ENCODE results near the gene MYO5B. TPM values are rescaled to one million over a fixed set of nuclear protein-coding genes. Genes with fewer than 3 reads are reported as not detected.

MYO5B gene
- total RNA-seq, 1 experiment from 2014 or later = 56.7 TPM

- Mint-ChIP-seq H3K27ac (ENCODE audit: unreplicated experiment) (no peak overlapping the region), H3K27me3 (ENCODE audit: unreplicated experiment) (no peaks in the 10 kb centered on the region), H3K9me3 (ENCODE audit: low read depth, unreplicated experiment) (peaks cover 3% of the 10 kb centered on the region), H3K36me3 (ENCODE audit: insufficient read depth, unreplicated experiment) (no peaks in the 10 kb centered on the region), H3K4me3 (ENCODE audit: low read depth, unreplicated experiment) (no peak overlapping the region), H3K4me1 (ENCODE audit: low read depth, unreplicated experiment) (peaks cover 32% of the 10 kb centered on the region)
- DNase-seq = no peak
- BruUV-seq (replicated peaks) = no TSS peak
- no peak for TF ChIP-seq CTCF (IDR thresholded peaks at IDR 0.05; ENCODE audit: unreplicated experiment)
- intact Hi-C loops (cut with micrococcal nuclease; ENCODE audit: unreplicated experiment) = no loop called here
- CTCF ChIA-PET = no interaction called here
Observed at GRCh38 chr18:50171406-50171805, 23.5 kb downstream of the MYO5B start.

DNA sequence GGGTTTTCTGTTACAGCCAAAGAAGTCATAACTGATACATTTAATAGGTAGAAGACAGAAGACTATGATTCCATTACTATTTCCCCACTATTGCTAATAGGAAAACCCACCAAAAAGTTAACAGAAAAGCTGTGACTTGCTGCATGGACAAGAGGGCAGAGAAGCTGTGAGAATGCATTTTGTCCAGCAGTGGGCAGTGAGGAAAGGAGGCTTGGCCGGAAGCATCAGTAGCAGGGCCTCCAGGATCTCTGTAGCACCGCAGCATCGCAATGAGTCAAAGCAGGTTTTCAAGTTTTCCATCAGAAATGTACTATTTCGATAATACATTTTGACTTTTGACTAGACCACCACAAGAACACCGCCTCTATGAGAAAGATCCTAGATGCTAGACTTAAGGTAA, 24.9 kb downstream of the MYO5B start:
- Mint-ChIP-seq H3K4me3 (ENCODE audit: low read depth, unreplicated experiment) (no peak overlapping the region), H3K27ac (ENCODE audit: unreplicated experiment) (no peak overlapping the region)
- TF ChIP-seq CTCF (IDR thresholded peaks at IDR 0.05; ENCODE audit: unreplicated experiment) = no peak

DNA sequence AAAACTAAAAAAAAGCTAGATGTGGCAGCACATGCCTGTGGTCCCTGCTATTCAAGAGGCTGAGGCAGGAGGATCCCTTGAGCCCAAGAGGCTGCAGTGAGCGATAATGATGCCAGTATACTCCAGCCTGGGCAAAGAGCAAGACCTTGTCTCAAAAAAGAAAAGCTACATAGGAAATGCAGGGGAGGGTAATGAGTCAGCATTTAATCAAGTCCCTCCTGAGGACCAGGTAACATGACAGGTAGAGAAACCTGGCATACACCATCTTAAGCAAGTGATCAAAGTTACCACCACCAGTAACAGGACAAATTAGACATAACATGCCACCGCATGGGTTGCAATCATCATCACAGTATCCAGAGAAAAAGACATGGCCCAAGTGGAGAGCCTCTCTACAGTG, 25.8 kb downstream of the MYO5B start:
- intact Hi-C loops (cut with micrococcal nuclease; ENCODE audit: unreplicated experiment) = no loop called here
- no TSS peak for BruUV-seq (replicated peaks)
- DNase-seq = no peak
- no peak for TF ChIP-seq CTCF (IDR thresholded peaks at IDR 0.05; ENCODE audit: unreplicated experiment)
- Mint-ChIP-seq H3K4me1 (ENCODE audit: low read depth, unreplicated experiment) (peaks cover 37% of the 10 kb centered on the region), H3K36me3 (ENCODE audit: insufficient read depth, unreplicated experiment) (no peaks in the 10 kb centered on the region), H3K27me3 (ENCODE audit: unreplicated experiment) (no peaks in the 10 kb centered on the region), H3K4me3 (ENCODE audit: low read depth, unreplicated experiment) (no peak overlapping the region), H3K9me3 (ENCODE audit: low read depth, unreplicated experiment) (peaks cover 3% of the 10 kb centered on the region), H3K27ac (ENCODE audit: unreplicated experiment) (no peak overlapping the region)
- CTCF ChIA-PET = interaction anchor here (0.7 kb wide), 1 partner anchor 362 kb away, joined by 3 read pairs; no protein-coding TSS in a partner anchor

More for the DNA sequence above, 24.9 kb downstream of the MYO5B start:
- CTCF ChIA-PET = no interaction called here
- BruUV-seq (replicated peaks) = no TSS peak
- no peaks in the 10 kb centered on the region for H3K36me3 Mint-ChIP-seq (ENCODE audit: insufficient read depth, unreplicated experiment)
- no peaks in the 10 kb centered on the region for H3K27me3 Mint-ChIP-seq (ENCODE audit: unreplicated experiment)
- no peak for DNase-seq
- intact Hi-C loops (cut with micrococcal nuclease; ENCODE audit: unreplicated experiment) = no loop called here
- peaks cover 3% of the 10 kb centered on the region for H3K9me3 Mint-ChIP-seq (ENCODE audit: low read depth, unreplicated experiment)
- H3K4me1 Mint-ChIP-seq (ENCODE audit: low read depth, unreplicated experiment) = peaks cover 32% of the 10 kb centered on the region

DNA sequence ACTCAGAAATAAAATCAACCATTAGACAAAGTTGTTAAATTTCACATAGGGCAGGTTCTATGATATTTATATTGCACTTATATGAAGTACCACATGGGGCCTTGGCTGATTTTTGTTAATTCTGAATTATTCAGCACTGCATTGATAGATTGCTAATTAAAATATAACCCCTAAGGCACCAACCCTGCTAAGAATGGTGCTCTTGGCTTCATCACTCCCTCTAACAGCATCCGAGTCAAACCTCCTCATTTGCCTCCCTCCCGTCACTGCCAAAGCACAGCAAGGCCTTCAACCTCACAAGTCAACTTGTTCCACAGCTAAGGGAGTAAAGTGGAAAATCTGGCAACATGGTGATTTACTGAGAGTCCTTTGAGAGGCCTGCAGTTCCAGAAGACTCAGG, 27.0 kb downstream of the MYO5B start:
- no TSS peak for BruUV-seq (replicated peaks)
- CTCF ChIA-PET = no interaction called here

More for the DNA sequence above, 27.0 kb downstream of the MYO5B start:
- TF ChIP-seq CTCF (IDR thresholded peaks at IDR 0.05; ENCODE audit: unreplicated experiment) = no peak
- Mint-ChIP-seq H3K27ac (ENCODE audit: unreplicated experiment) (no peak overlapping the region), H3K9me3 (ENCODE audit: low read depth, unreplicated experiment) (no peaks in the 10 kb centered on the region), H3K4me1 (ENCODE audit: low read depth, unreplicated experiment) (peaks cover 47% of the 10 kb centered on the region), H3K36me3 (ENCODE audit: insufficient read depth, unreplicated experiment) (peaks cover 4% of the 10 kb centered on the region), H3K4me3 (ENCODE audit: low read depth, unreplicated experiment) (no peak overlapping the region), H3K27me3 (ENCODE audit: unreplicated experiment) (no peaks in the 10 kb centered on the region)
- intact Hi-C loops (cut with micrococcal nuclease; ENCODE audit: unreplicated experiment) = no loop called here
- DNase-seq = no peak
